Glomerular visceral epithelial cell (primary cell): ENCODE results near the gene TTC39B.

ENCODE experiments used
- DNase-seq: peaks from one replicate; pipeline ENCODE4 v3.0.0-alpha.2; 2016; ENCODE audit errors: extremely low spot score

The TTC39B gene

DNA sequence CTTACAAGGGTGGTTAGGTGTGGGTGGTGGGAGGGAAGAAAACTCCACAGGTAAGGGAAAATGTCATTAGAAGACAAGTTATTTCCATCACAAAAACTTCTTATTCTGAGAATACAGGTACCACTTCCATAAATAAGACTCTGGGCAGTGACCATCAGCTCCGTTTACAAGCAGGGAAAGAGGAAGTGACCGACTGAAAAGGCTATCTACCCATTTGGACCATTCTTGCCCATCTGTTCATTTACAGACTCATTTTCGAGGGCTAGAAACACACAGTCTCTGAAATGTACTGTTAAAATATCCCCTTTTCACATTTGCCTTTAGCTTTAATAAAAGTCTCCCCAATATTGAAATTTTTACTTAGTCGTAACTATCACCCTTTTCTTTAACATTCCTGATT, 79.5 kb downstream of the TTC39B start:
- no peak for DNase-seq

DNA sequence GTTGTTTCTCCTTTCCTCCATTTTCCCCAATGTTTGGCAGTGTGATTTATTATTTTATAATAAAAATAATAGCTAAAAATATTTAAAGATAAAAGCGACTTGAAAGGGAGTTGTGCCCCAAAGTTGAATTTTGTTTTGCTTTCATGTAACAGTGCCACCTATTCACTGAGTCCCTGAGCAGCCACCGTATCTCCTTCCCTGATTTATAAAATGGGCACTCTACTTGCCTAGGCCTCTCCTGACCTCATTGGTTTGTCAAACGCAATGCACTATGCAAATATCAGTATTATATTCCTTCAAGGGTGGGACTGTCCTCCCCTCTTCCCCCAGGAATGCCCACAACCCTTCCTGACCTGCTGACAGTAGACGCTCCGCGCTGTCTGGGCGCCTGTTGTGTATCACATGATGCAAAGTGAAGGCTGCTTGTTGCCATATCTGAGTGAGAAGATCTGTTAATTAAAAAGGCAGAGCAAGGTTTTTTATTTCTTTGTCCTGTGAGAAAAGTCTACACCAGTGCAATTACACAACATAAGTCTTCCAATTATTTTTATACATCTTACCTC, 81.4 kb downstream of the TTC39B start:
- DNase-seq, result no peak

DNA sequence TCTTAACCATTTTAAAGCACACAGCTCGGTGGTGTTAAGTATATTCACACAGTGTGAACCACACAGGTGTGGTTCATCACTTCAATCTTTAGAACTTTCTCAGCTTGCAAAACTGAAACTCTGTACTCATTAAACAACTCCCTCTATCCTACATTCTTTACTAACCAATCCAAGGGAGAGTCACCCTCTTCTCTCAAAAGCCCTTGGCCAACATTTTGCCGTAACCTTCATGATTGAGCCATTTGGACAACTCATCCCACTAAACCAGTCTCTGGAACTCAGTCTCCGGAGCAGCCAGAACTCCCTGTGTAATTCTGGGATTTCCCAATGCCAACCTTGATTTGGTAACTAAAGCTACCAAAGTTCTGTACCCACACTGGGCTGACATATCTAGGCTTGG, 84.7 kb downstream of the TTC39B start:
- no peak for DNase-seq

DNA sequence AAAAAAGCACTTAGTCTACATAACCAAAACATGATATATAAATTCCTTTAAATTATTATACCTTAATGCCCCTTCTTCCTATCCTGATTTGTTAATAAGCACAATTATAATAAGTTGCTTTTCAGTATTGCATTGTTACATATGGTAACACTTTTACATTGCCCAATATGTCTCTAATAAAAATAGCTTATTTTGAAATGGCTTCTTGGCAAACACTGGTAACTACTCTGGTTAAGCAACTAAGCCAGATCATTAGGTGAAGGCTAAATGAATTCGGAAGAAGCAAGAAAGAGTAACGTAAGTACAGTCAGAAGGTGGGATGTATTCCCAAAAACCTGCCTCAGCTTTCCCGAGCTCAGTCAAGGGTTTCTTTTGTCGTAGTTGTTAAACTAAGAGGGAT, 85.3 kb downstream of the TTC39B start:
- no peak for DNase-seq

DNA sequence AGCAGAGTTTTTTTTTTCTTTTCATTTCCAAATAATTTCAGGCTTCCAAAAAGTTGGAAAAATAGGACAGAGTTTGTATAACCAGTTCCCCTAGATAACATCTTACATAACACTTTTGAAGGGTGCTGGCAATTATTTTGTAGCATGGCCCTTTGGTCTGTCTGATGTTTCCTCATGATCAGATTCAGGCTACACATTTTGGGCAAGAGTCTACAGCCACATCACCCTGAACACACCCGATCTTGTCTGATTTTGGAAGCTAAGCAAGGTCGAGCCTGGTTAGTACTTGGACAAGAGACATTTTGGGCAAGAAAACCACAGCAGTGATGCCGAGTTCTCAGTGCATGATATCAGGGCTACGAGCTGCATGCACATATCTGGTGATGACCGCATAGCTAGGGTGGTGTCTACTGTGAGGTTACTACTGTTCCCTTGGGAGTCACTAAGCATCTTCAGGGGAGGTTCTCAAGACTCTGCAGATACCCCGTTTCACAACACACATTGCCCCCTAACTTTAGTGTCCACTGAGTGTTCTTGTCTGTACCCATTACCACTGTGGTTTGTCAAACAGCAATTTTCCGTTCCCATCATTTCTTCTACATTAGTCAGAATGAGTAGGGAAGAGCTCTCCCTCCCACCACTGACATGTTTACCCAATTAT, 86.2 kb downstream of the TTC39B start:
- DNase-seq, result no peak

DNA sequence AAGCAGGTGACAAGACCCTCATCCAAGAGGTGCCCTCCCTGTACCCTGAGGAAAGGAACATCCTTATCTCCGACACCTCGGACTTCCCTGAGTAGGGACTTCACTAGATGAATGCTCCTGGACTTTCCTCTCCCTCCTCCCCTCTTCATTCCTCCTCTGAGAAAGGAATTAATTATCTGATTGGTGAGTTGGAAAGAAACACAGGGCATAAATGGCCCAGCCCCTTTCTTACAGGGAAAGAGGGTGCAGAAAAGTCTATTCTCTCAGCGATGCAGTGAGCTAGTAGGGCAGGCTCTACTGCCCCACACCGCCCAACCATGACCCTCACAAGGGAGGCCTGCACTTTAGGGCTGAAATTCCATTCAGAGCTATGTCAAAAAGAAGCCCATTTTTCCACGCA, 87.5 kb downstream of the TTC39B start:
- no peak for DNase-seq

DNA sequence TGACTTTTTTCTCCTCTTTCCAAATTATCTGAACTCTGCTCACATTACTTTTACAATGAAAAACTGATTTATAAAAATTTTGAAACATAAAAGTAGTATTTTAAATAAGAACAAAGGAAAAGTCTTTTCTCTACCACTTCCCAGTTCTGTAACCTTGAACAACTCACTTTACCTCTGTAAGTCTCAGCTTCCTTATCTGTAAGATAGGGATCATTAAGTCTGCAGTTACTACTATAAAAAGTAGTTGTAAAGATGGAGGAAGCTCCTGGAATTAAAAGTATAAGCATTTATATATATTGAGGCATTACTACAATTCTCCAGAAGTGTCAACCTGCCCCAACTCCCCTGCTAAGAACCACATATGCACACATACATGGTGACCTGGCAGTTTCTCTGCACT, 88.0 kb downstream of the TTC39B start:
- DNase-seq, result no peak

DNA sequence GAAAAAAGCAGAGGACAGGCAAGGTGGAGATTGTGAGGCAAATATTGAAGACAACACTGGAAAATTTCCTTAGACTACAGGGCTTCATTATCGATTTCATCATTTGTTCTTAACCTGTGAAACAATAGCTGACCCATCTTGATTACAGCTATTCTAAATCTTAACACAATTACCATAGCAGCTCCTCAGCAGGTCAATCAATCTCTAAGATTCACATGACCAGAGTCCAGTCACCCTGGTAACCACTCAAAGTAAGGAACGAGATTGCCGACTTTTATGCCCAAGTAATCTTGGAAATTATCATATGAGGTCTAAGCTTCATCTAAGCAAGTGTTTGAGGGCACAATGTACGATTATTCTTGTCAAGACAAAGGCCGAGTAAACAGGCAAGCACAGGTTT, 93.8 kb downstream of the TTC39B start:
- no peak for DNase-seq

DNA sequence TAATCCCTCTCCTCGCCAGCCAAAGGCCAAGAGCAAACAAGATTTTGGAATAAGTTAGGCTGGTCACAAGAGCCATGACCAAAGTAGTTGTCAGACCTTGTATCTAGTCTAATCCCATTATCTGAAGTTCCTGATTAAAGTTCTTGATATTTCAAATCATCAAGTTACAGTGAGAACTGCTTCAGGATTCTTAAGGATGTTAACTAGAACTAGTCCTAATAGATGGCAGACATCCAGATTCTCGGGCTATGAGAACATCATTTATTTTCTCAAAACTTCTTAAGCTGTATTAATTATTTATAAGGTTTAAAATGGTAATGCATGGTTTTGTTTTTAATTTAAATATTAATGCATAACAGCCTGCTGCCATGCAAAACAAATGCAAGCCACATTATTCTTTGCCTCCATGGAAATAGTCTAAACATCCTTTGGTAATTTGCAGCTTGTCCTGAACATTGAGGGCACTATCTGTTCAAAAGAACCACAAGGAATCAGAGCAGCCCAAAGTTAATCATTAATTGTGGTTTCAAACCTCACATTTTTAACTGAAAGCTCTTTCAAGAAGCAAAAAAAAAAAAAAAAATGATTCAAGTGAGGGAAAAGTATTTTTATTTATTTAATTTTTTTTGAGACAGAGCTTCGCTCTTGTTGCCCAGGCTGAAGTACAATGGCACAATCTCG, 95.1 kb downstream of the TTC39B start:
- DNase-seq, result peak; percentile 86

DNA sequence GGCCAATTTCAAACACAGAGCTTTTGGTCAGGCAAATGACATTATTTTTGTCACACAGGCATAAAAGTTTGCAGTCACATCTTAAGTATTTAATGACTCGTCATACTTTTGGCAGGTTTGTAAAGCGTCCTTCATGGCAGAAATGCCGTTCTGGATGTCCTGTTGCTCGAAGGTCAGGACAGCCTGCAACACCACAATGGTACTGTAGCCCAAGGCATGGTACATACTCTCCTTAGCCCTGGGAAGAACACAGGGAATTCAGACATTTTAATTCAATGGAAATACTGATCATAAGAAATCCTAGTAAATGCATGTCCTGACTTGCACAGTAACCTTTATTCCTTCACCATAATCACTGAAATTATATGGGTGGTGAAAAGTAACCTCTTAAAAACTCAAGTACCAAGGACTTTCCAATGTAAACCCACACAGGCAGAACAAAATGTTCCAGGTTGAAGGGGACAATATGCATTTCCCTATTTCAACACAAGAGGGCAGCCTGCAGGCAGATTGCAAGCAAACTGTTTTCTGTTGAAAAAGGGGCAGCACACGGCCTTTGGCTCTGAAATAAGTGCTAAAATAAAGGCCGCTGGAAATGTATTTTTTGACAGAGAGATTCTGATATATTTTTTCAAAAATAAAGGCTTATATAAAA, 95.7 kb downstream of the TTC39B start:
- DNase-seq, result peak; percentile 76

DNA sequence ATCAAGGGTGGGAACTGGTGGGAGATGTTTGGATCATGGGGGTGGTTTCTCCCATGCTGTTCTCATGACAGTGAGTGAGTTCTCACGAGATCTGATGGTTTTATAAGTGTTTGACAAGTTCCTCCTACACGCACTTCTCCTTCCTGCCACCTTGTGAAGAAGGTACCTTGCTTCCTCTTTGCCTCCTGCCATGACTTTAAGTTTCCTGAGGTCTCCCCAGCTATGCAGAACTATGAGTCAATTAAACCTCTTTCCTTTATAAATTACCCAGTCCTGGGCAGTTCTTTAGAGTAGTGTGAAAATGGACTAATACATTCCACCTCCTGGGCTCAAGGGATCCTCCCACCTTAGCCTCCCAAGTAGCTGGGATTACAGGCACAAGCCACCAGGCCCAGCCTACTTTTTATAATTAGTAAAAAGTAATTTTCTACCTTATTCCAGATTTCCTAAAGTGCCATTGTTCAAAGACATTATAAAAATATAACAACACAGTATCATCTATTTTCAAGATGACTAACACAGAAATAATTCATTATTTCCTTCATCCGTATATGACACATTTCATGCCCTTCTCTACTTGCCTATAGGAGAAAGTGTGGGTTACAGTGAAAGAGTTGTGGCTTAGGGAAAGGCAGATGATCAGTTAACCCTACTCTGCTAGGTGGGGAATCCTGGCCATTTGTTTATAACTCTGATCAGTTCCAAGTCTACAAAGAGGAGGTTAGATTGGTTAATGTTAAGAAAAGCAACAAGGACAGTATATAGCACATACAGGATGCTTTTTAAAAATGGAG, 99.9 kb downstream of the TTC39B start:
- DNase-seq, result no peak

DNA sequence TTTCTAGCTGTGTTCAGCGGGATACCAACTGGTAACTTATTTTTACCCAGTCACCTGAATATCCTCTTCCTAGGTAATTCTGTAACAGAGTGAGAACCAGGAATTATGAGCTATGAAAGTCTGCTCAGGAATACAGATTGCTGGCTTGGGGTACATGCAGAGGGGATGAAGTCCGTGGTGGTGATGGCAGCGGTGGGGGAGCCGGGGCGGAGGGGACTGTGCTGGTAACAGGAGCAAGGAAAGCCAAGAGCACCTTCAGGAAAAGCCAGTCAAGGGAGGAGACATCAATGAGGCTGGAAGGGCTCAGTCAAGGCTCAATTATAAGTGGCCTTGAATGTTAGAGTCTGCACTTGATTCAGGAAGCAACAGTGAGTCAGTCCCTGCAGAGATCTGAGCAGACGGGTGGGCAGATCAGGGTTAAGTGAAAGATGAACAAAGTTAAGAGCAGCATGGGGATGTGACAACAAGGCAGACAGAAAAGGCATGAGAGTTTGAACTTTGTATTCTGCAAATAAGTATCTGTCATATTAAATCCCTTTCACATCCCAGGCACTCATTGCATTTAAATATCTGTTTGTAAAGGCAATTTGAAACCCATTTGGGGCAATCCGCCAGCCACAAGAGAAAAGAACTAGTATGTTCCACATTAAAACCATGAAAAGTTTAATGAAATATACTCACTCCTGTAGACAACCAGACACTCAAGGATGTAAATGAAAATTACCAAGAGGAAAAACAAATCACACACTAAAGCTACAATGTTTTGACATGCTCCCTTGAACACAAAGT, 101.2 kb downstream of the TTC39B start:
- no peak for DNase-seq

DNA sequence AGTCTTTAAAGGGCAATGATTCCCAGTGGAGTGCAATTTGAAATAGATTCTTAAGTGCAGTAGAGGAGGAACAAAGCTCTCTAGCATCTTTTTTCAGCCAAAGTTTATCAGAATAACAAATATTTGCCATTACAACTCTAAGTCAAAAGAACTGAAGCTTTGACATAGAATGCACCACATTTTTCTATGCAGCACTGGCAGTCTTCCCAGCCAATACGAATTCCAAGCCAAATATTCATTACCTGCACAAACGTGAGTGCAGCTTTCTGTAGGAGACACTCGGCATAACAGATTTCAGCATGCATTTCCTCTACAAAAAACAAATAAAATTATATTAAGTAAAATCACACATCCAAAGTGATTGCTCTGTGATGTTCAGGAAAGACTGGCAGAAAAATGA, 103.4 kb downstream of the TTC39B start:
- no peak for DNase-seq

DNA sequence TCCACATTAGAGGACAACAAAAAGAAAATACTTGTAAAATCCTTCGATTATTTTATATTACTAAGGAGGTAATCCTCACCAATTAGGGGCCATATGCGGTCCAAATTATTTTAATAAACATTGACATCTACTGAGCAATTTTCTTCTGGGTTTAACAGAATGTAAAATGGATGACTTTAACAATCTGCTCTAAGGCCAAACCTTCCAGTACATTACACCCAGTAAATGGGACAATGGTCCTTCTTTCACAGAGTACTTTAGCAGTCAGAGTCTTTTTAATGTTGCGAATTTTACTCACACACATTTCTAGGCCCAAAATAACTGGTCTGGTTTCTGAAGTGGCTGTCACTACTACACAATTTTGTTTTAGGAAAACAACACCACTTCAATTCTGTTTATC, 106.9 kb downstream of the TTC39B start:
- DNase-seq, result no peak

DNA sequence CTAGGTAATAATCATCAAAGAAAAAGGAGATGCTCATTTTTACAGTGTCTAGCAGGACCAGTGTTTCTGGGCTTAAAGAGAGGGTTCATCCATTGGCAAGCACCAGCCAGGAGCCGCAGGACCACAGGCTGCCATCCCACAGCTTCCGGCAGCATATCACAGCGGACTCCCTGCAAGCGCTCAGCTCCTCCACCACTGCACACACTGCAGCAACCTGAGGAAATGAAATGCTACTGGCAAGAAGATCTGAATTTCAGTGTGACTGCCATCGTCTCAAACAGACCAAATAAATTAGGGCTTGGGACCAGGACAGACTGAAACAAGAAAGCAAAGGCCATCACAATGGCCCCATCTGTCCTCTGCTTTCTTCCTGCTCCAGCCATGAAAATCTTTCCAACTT, 114.2 kb downstream of the TTC39B start:
- no peak for DNase-seq

DNA sequence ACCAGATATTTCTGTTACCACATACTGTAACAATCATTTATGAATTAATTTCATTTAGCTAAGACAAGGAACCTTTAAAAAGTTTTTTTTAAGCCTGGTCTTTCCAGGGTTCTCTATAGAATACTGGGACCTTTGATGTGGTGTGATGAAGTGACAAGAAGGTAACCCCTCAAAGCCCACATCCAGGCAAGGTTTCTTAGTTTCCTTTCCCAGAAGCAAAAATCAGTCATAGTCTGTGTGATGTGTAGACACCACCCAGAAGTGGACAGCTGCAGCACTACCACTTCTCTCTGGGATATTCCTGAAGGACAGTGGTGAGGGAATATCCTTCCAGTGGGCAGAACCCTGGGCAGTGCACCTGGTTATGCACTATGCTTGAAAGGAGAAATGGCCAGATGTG, 115.6 kb downstream of the TTC39B start:
- DNase-seq, result no peak

DNA sequence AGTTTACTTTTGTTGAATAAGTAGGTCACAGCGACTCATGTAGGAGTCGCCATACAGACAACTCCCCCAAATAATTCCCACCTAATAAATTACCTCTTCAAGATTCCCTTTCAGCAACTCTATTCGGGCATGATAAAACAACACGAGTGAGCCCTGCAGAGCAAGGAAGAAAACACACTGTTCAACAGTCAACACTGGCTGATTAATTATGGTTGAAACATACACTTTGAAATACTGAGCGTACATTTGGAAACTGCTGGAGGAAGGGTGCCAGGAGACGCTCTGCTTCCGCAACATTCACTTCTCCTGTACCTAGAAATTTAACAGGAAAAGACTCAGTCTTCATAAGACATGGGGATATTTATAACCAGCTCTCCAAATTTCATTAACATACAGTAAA, 117.5 kb downstream of the TTC39B start:
- no peak for DNase-seq

DNA sequence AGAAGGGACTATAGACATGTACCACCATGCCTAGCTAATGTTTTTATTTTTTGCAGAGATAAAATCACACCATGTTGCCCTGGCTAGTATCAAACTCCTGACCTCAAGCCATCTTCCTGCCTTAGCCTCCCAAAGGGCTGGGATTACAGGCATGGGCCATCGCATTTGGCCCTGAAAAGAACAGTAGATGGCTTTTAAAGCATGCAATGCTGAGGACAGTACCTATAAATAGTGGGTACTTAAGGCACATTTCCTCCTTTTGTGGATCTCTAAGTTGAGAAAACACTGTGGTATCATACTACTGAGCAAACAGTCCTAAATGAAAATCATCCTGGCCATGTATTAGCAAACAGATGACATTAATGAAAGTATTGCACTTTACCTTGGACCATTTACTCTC, 119.4 kb downstream of the TTC39B start:
- DNase-seq, result no peak

DNA sequence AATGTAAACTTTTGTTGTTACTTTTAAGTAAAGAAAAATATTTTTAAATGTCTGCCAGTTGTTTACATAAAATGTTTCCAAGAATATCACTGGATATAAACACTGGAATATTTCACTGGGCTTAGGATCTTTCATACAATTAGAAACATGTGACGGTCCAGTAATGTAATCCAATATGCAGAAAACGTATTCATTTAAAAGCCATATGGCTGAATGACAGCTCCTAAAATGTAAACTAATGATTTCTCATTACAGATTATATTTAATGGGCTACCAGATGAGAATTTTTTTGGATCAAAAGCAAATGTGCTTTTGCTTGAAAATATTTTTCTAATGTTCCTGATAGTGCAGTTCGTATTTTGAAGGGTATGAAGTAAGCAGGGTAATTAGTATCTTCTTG, 124.3 kb downstream of the TTC39B start:
- no peak for DNase-seq

DNA sequence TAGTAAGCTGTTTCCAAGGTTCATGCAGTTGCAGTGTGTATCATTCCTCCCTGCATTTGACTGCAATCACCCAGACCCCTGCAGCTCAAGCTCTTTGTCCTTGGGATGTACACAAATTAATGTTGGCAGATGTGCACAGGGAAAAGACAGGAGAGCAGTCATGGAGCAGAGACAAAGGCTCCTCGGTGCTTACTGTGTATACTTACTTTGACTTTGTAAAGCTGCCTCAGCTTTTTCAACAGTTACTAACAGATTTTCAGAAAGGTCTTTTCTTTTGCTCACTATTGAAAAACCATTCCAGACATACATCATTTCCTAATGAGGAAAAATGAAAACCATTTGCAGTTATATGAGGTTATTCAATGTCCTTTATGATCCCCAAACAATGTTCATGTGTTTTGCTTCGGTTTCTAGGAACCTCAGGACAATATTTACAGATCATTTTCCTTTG, 124.9 kb downstream of the TTC39B start:
- DNase-seq, result no peak

DNA sequence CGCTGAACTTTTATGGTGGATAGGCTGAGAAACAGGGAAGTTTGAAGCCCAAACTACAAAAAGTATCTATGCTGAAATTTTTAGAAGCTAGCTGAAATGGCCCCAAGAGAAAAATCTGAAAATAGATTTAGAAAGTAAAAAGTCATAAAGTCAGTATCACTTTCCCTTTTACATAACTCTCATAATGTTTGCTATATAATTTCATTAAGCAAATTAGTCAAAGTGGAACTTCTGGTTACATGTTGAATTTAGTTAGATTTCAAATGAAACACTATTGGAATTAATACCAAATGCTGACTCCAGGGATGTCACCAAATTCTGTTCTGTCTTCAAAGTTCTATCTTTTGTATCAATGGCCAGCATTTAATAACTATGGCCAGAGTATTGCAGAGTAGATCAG, 126.9 kb downstream of the TTC39B start:
- no peak for DNase-seq
